Measurements from ENCODE around the gene TP53I3.
A peak's percentile ranks its signal among the peaks of the same experiment; 100 is the strongest.

The TP53I3 gene

GRCh38 chr2:24086241-24086640 is 1.6 kb upstream of the TP53I3 start:
- no peak for DNase-seq (ENCODE audit: low read depth in 1 of 2, low spot score in 1 of 2)
- in situ Hi-C loops (cut with HindIII; ENCODE audit: low pct_unique_long_range_greater_than_20kb, low sequenced_read_pairs): no loop called here
- no peak for TF ChIP-seq JUND (IDR thresholded peaks at IDR 0.05; ENCODE audit: low read depth)

GRCh38 chr2:24085200-24085489 is 511 bp upstream of the TP53I3 start:
- DNase-seq (ENCODE audit: low read depth in 1 of 2, low spot score in 1 of 2): no peak
- no peak for TF ChIP-seq JUND (IDR thresholded peaks at IDR 0.05; ENCODE audit: low read depth)
- in situ Hi-C loops (cut with HindIII; ENCODE audit: low pct_unique_long_range_greater_than_20kb, low sequenced_read_pairs): no loop called here

GRCh38 chr2:24083567-24084385 is 858 bp downstream of the TP53I3 start:
- DNase-seq (ENCODE audit: low read depth in 1 of 2, low spot score in 1 of 2): peak; percentile 35 to 87
- TF ChIP-seq JUND (IDR thresholded peaks at IDR 0.05; ENCODE audit: low read depth): no peak
- in situ Hi-C loops (cut with HindIII; ENCODE audit: low pct_unique_long_range_greater_than_20kb, low sequenced_read_pairs): no loop called here

GRCh38 chr2:24082787-24083566 is 1.7 kb downstream of the TP53I3 start:
- in situ Hi-C loops (cut with HindIII; ENCODE audit: low pct_unique_long_range_greater_than_20kb, low sequenced_read_pairs): no loop called here
- no peak for DNase-seq (ENCODE audit: low read depth in 1 of 2, low spot score in 1 of 2)
- TF ChIP-seq JUND (IDR thresholded peaks at IDR 0.05; ENCODE audit: low read depth): no peak

GRCh38 chr2:24080701-24081100 is 3.9 kb downstream of the TP53I3 start:
- no peak for TF ChIP-seq JUND (IDR thresholded peaks at IDR 0.05; ENCODE audit: low read depth)
- in situ Hi-C loops (cut with HindIII; ENCODE audit: low pct_unique_long_range_greater_than_20kb, low sequenced_read_pairs): no loop called here
- no peak for DNase-seq (ENCODE audit: low read depth in 1 of 2, low spot score in 1 of 2)

GRCh38 chr2:24077879-24078278 is 6.8 kb downstream of the TP53I3 start:
- in situ Hi-C loops (cut with HindIII; ENCODE audit: low pct_unique_long_range_greater_than_20kb, low sequenced_read_pairs): no loop called here
- DNase-seq (ENCODE audit: low read depth in 1 of 2, low spot score in 1 of 2): no peak
- TF ChIP-seq JUND (IDR thresholded peaks at IDR 0.05; ENCODE audit: low read depth): no peak

GRCh38 chr2:24077535-24077877 is 7.1 kb downstream of the TP53I3 start:
- in situ Hi-C loops (cut with HindIII; ENCODE audit: low pct_unique_long_range_greater_than_20kb, low sequenced_read_pairs): no loop called here
- no peak for TF ChIP-seq JUND (IDR thresholded peaks at IDR 0.05; ENCODE audit: low read depth)

DNA sequence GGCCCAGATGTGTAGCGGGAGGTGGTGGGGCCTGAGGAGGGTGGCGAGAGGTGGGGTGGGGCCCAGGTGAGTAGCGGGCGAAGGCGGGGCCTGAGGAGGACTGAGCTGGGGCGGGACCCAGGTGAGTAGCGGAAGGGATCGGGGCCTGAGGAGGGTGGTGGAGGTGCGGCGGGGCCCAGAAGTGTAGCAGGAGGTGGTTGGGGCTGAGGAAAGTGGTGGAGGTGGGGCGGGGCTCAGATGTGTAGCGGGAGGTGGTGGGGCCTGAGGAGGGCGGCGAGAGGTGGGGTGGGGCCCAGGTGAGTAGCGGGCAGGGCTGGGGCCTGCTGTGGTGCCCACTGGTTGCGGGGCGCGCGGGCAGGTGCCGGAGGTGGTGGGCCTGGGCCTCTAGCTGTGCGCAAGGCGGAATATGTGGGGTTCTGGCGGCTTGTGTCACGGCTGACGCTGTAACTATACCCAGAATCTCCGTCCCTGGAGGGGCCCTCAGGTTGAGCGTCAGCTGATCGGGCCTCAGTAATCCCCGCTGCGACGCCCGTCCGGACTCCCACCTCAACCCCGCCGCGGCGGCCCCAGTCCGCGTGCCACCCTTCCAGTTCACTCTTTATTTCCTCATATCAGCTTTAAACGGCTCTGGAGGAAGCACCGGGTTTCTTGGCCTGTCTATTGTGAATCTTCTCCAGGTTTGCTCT is 7.6 kb downstream of the TP53I3 start:
- DNase-seq (ENCODE audit: low read depth in 1 of 2, low spot score in 1 of 2): peak; percentile 36 to 46
- peak; percentile 61; the same call in 1 of the 2 replicates for TF ChIP-seq JUND (IDR thresholded peaks at IDR 0.05; ENCODE audit: low read depth)
- in situ Hi-C loops (cut with HindIII; ENCODE audit: low pct_unique_long_range_greater_than_20kb, low sequenced_read_pairs): no loop called here

More at GRCh38 chr2:24077535-24077877, 7.1 kb downstream of the TP53I3 start:
- DNase-seq (ENCODE audit: low read depth in 1 of 2, low spot score in 1 of 2): no peak

GRCh38 chr2:24075915-24076848 is 8.5 kb downstream of the TP53I3 start, which contains the start of gene SF3B6:
SF3B6 (minus strand) TSS chr2:24076326; CDS start chr2:24076229, 97 bp downstream.
- in situ Hi-C loops (cut with HindIII; ENCODE audit: low pct_unique_long_range_greater_than_20kb, low sequenced_read_pairs): no loop called here
- DNase-seq (ENCODE audit: low read depth in 1 of 2, low spot score in 1 of 2): peak; percentile 52 to 98
- TF ChIP-seq JUND (IDR thresholded peaks at IDR 0.05; ENCODE audit: low read depth): no peak

DNA sequence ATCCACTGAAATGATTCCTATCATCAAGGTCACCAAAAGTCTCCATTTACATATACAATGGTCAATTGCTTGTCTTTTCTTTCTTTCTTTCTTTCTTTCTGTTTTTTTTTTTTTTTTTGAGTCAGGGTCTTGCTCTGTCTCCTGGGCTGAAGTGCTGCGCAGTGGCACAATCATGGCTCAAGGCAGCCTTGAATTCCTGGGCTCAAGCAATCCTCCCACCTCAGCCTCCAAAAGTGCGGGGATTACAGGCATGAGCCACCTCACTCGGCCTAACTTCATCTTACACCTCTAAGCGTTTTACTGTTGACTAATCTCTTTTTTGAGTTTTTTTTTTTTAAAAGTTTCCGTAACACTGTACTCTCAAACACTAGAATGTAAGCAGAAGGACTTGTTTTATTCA is 9.4 kb downstream of the TP53I3 start:
- in situ Hi-C loops (cut with HindIII; ENCODE audit: low pct_unique_long_range_greater_than_20kb, low sequenced_read_pairs): no loop called here
- no peak for TF ChIP-seq JUND (IDR thresholded peaks at IDR 0.05; ENCODE audit: low read depth)
- no peak for DNase-seq (ENCODE audit: low read depth in 1 of 2, low spot score in 1 of 2)

GRCh38 chr2:24073816-24074215 is 10.8 kb downstream of the TP53I3 start:
- TF ChIP-seq JUND (IDR thresholded peaks at IDR 0.05; ENCODE audit: low read depth): no peak
- DNase-seq (ENCODE audit: low read depth in 1 of 2, low spot score in 1 of 2): no peak
- in situ Hi-C loops (cut with HindIII; ENCODE audit: low pct_unique_long_range_greater_than_20kb, low sequenced_read_pairs): no loop called here

DNA sequence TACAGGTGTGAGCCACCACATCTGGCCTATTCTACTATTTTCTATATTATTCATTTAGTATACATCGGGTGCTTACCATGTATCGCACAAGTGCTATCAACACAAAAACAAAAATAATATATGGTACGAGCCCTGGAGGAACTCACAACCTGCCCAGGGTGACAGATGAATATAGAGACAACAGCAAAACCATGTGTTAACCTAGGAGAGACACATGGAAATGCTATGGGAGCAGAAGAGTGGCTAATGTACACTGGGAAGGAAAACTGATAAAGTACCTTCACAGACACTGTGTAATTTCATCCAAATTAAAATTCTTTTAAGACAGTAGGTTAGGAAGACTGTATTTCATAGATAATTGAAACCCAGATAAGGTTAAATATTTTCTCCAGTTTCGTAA is 12.4 kb downstream of the TP53I3 start:
- no peak for DNase-seq (ENCODE audit: low read depth in 1 of 2, low spot score in 1 of 2)
- TF ChIP-seq JUND (IDR thresholded peaks at IDR 0.05; ENCODE audit: low read depth): no peak
- in situ Hi-C loops (cut with HindIII; ENCODE audit: low pct_unique_long_range_greater_than_20kb, low sequenced_read_pairs): no loop called here

All from T47D (cell line).